ENCODE measurements around the gene GRIK3.
"Not testable (repeated sequence)": the region's sequence is repeated elsewhere in the genome, so short reads cannot be mapped to it uniquely, and the experiment has no call there.

Gene GRIK3

GRCh38 chr1:36771660-36772284 is 262.5 kb downstream of the GRIK3 start:
- no peak for DNase-seq (ENCODE audit: low read depth)
- TF ChIP-seq CTCF (conservative IDR thresholded peaks at IDR 0.05; ENCODE audit: low read depth, low read length): no peak
- no peak overlapping the region for H3K4me3 ChIP-seq (ENCODE audit: low read length)

DNA sequence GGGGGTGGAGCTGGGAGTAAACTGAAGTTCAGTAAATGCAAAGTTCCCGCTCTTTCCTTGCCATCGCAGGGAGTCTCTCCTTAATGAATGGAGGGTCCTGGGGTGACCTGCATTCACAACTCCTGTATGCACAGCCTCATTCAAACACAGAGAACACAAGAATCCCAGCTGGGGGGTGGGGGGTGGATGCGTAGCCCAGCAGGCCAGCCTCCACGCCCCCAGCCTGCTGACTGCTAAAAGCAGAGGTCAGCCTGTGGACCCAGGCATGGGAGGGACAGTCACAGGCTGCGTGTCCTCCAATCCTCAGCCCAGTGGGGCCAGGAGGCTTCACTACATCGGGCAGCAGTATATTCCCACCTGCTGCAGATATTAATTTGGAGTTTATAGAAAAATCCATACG is 263.1 kb downstream of the GRIK3 start:
- no peak for TF ChIP-seq CTCF (conservative IDR thresholded peaks at IDR 0.05; ENCODE audit: low read depth, low read length)
- DNase-seq (ENCODE audit: low read depth): no peak
- no peak overlapping the region for H3K4me3 ChIP-seq (ENCODE audit: low read length)

- no peak overlapping the region for H3K4me3 ChIP-seq (ENCODE audit: low read length)
- no peak for DNase-seq (ENCODE audit: low read depth)
- no peak for TF ChIP-seq CTCF (conservative IDR thresholded peaks at IDR 0.05; ENCODE audit: low read depth, low read length)
These were observed 264.2 kb downstream of the GRIK3 start for GRCh38 chr1:36769886-36770830.

- no peak overlapping the region for H3K4me3 ChIP-seq (ENCODE audit: low read length)
- DNase-seq (ENCODE audit: low read depth): no peak
- TF ChIP-seq CTCF (conservative IDR thresholded peaks at IDR 0.05; ENCODE audit: low read depth, low read length): no peak
These were observed 265.7 kb downstream of the GRIK3 start for GRCh38 chr1:36768486-36769178.

- not testable (repeated sequence) for DNase-seq (ENCODE audit: low read depth); H3K4me3 ChIP-seq (ENCODE audit: low read length)
These were observed 266.9 kb downstream of the GRIK3 start for GRCh38 chr1:36767429-36767828.

- no peak for TF ChIP-seq CTCF (conservative IDR thresholded peaks at IDR 0.05; ENCODE audit: low read depth, low read length)
- no peak for DNase-seq (ENCODE audit: low read depth)
- H3K4me3 ChIP-seq (ENCODE audit: low read length): no peak overlapping the region
These were observed 267.8 kb downstream of the GRIK3 start for GRCh38 chr1:36766481-36766880.

- no peak overlapping the region for H3K4me3 ChIP-seq (ENCODE audit: low read length)
- TF ChIP-seq CTCF (conservative IDR thresholded peaks at IDR 0.05; ENCODE audit: low read depth, low read length): no peak
- DNase-seq (ENCODE audit: low read depth): no peak
These were observed 268.5 kb downstream of the GRIK3 start for GRCh38 chr1:36765785-36766300.

Measured in retinal pigment epithelial cell (primary cell).